ENCODE results near the gene PRG3. TPM values are rescaled to one million over a fixed set of nuclear protein-coding genes. Genes with fewer than 3 reads are reported as not detected.

PRG3 gene
- total RNA-seq, 1 experiment from 2014 or later: not detected

GRCh38 chr11:57327721-57328120 lies 53.2 kb downstream of the PRG3 start:
- H3K27ac ChIP-seq (ENCODE audit: low read length): no peak overlapping the region
- no peak overlapping the region for H2AFZ ChIP-seq (ENCODE audit: low read length)
- DNase-seq (no peak), ATAC-seq (no peak)
- no peak overlapping the region for H3K4me2 ChIP-seq (ENCODE audit: low read length)
- peaks cover 33% of the 10 kb centered on the region for H3K4me1 ChIP-seq (ENCODE audit: insufficient read depth, low read length)
- H3K4me3 ChIP-seq (ENCODE audit: low read length): no peak overlapping the region
- no peaks in the 10 kb centered on the region for H3K9me2 ChIP-seq (replicated peaks; ENCODE audit: low read length)
- peaks cover 6% of the 10 kb centered on the region for H3F3A ChIP-seq (ENCODE audit: low read length, unreplicated experiment)
- ChIA-PET POLR2A (ENCODE audit: unreplicated experiment) (no interaction called here), CTCF (no interaction called here)
- intact Hi-C loops (cut with micrococcal nuclease): no loop called here
- no peaks in the 10 kb centered on the region for H4K20me1 ChIP-seq (ENCODE audit: low read length)
- H3K9me3 ChIP-seq (ENCODE audit: low read length): no peaks in the 10 kb centered on the region
- no TSS peak for BruUV-seq (replicated peaks)
- H3K79me2 ChIP-seq (ENCODE audit: low read length): peaks cover 28% of the 10 kb centered on the region
- TF ChIP-seq EZH2 (IDR thresholded peaks at IDR 0.05; ENCODE audit: low read length, unreplicated experiment) (no peak), EZH2phosphoT487 (IDR thresholded peaks at IDR 0.05; ENCODE audit: borderline replicate concordance, low read length) (no peak)
- TF ChIP-seq, protein P1, sequence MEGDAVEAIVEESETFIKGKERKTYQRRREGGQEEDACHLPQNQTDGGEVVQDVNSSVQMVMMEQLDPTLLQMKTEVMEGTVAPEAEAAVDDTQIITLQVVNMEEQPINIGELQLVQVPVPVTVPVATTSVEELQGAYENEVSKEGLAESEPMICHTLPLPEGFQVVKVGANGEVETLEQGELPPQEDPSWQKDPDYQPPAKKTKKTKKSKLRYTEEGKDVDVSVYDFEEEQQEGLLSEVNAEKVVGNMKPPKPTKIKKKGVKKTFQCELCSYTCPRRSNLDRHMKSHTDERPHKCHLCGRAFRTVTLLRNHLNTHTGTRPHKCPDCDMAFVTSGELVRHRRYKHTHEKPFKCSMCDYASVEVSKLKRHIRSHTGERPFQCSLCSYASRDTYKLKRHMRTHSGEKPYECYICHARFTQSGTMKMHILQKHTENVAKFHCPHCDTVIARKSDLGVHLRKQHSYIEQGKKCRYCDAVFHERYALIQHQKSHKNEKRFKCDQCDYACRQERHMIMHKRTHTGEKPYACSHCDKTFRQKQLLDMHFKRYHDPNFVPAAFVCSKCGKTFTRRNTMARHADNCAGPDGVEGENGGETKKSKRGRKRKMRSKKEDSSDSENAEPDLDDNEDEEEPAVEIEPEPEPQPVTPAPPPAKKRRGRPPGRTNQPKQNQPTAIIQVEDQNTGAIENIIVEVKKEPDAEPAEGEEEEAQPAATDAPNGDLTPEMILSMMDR (conservative IDR thresholded peaks at IDR 0.05; ENCODE audit: low read depth, low read length): no peak
- H3K36me3 ChIP-seq (ENCODE audit: low read depth, low read length): peaks cover 67% of the 10 kb centered on the region
- no peak overlapping the region for H3K9ac ChIP-seq (ENCODE audit: low read length)
- H3K27me3 ChIP-seq (ENCODE audit: low read length): no peaks in the 10 kb centered on the region

Other genes starting within 250 kb of the PRG3 start
- not detected in 2 replicates for gene LRRC55, start 199.2 kb downstream of the PRG3 start, total RNA-seq (2014; rRNA removed)
- gene APLNR, start 143.9 kb downstream of the PRG3 start, total RNA-seq (2014; rRNA removed): not detected in 2 replicates
- gene TNKS1BP1, start 56.2 kb downstream of the PRG3 start, total RNA-seq (2014; rRNA removed): 89.6 and 143 TPM in 2 replicates
- 228 and 341 TPM in 2 replicates for gene SSRP1, start 45.3 kb downstream of the PRG3 start, total RNA-seq (2014; rRNA removed)
- gene P2RX3, start 42.8 kb downstream of the PRG3 start, total RNA-seq (2014; rRNA removed): not detected in 2 replicates
- gene PRG2, start 9.5 kb upstream of the PRG3 start, total RNA-seq (2014; rRNA removed): not detected in 2 replicates
- 31.3 and 35.0 TPM in 2 replicates for gene SLC43A3, start 46.0 kb upstream of the PRG3 start, total RNA-seq (2014; rRNA removed)
- 3.5 and 6.5 TPM in 2 replicates for gene RTN4RL2, start 79.4 kb upstream of the PRG3 start, total RNA-seq (2014; rRNA removed)
- gene SLC43A1, start 134.6 kb upstream of the PRG3 start, total RNA-seq (2014; rRNA removed): 7.4 and 12.4 TPM in 2 replicates
- 233 and 313 TPM in 2 replicates for gene TIMM10, start 149.6 kb upstream of the PRG3 start, total RNA-seq (2014; rRNA removed)
- not detected in 2 replicates for gene SMTNL1, start 156.4 kb upstream of the PRG3 start, total RNA-seq (2014; rRNA removed)
- 16.5 and 17.3 TPM in 2 replicates for gene UBE2L6, start 186.5 kb upstream of the PRG3 start, total RNA-seq (2014; rRNA removed)
- gene SERPING1, start 216.5 kb upstream of the PRG3 start, total RNA-seq (2014; rRNA removed): not detected in 2 replicates